Activated CD4-positive, alpha-beta T cell treated with anti-CD3 and anti-CD28 coated beads, Interleukin-2, amount 50 U/mL, for 4 hours (primary cell): ENCODE measurements around the gene KIF13A.
"Not testable (repeated sequence)": the region's sequence is repeated elsewhere in the genome, so short reads cannot be mapped to it uniquely, and the experiment has no call there.

Source experiments
- DNase-seq, 2 experiments: peaks; one replicate each; pipeline ENCODE4 v3.0.0-alpha.2; 2020

KIF13A gene

DNA sequence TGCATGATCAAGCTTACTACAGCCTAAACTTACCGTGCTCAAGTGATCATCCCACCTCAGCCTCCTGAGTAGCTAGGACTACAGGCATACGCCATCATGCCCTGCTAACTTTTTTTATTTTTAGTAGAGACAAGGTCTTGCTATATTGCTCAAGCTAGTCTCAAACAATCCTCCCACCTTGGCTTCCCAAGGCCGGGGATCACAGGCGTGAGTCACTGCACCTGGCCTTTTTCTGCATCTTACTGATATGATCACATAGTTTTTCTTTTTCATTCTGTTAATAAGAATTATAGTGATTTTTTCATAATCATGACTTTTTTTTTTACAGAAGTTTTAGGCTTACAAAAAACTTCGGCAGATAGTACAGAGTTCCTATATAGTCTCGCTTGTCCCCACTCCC is 93.2 kb downstream of the KIF13A start:
- DNase-seq, result no peak

GRCh38 chr6:17892097-17892686 is 95.2 kb downstream of the KIF13A start:
- no peak for DNase-seq

DNA sequence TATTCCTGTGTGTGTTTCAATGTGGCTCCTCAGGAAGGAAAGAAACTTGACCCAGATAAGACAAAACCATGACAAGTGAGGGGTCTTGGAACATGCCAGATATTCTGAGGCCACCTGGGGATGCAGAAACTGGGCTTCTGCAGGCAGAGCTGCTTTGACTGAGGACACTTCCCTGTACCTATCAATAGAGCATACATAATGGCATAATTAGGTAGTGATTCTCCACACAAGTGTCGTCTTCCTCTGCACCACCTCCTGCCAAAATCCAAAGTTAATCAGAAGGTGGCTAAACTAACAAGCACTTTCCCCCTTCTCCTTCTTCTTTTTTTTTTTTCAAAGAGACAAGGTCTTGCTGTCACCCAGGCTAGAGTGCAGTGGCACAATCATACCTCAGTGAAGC is 97.1 kb downstream of the KIF13A start:
- DNase-seq, result no peak

- DNase-seq, result not testable (repeated sequence)
Observed at GRCh38 chr6:17889777-17890176, 97.7 kb downstream of the KIF13A start.

GRCh38 chr6:17886891-17887290 is 100.5 kb downstream of the KIF13A start:
- no peak for DNase-seq

GRCh38 chr6:17885889-17886576 is 101.4 kb downstream of the KIF13A start:
- no peak for DNase-seq

GRCh38 chr6:17884498-17885478 is 102.6 kb downstream of the KIF13A start:
- DNase-seq, result no peak

- DNase-seq, result no peak
Observed at GRCh38 chr6:17883665-17884497, 103.6 kb downstream of the KIF13A start.

GRCh38 chr6:17881085-17881858 is 106.2 kb downstream of the KIF13A start:
- no peak for DNase-seq

DNA sequence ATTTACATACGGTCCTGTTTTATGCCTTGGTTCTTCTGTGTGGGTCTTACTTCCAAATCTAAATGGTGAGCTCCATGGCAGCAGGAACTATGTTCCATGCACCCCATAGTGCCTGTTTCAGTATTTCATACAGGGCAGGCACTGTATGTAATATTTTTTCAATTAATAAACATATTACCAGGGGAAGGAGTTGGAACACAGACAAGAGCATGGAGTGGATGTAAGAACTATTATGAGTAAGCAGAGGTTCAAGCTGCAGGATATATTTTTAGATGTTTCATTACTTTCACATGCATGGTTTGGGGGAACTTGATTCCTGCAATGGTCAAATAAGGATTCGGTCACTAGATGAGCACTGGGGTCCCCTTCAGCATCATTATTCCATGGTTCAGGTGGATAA is 108.3 kb downstream of the KIF13A start:
- DNase-seq, result no peak

DNA sequence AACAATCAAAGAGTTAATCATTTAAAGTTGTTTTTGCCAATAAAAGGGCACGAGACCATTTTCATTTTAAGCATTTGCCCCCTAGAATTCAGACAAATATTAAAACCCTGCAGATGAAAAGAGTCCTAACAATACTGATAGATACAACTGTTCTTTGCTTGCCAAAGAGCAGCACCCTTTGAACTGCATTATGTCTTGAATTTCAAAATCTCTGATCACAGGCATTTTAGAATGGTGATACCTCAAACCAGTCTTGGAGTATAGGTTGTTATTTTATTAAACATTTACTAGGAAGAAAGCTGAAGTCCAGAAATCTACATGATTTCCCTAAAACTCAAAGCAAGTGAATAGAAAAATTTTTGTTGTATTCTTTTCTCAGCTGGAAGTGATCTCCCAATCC is 108.7 kb downstream of the KIF13A start:
- DNase-seq, result no peak

GRCh38 chr6:17877895-17878440 is 109.5 kb downstream of the KIF13A start:
- DNase-seq, result no peak

DNA sequence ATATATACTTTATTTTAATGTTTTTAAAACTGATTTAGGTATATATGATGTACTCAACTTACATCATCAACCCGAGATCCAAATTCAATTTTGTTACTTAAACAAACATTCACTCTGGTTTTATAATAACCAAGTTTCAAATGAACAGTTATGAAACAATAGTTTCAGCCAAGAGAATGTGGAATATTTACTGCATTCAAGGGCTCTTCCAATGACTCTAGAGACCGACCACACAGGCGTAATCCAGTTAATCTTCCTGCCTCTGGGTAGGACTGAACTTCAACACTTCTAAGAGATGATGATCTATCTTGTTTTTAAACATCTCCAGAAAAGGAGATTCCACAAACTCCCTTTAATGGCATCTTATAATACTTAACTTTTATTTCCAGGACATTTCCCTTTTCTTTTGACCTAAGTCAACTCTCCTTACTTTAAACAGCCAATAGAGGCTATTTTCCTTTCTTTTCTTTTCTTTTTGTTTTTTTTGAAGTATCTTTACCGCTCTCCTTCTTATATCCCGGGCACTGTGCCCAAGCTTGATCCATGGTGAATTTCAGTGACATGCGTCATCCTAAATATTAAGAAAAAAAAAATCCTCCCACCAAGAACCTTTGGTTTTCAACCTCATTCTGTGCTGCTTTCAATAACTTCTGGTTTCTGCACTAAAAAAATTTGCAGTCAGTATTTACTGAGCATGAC is 110.1 kb downstream of the KIF13A start:
- no peak for DNase-seq

GRCh38 chr6:17874753-17875152 is 112.7 kb downstream of the KIF13A start:
- no peak for DNase-seq

GRCh38 chr6:17872908-17873307 is 114.5 kb downstream of the KIF13A start:
- DNase-seq, result no peak

DNA sequence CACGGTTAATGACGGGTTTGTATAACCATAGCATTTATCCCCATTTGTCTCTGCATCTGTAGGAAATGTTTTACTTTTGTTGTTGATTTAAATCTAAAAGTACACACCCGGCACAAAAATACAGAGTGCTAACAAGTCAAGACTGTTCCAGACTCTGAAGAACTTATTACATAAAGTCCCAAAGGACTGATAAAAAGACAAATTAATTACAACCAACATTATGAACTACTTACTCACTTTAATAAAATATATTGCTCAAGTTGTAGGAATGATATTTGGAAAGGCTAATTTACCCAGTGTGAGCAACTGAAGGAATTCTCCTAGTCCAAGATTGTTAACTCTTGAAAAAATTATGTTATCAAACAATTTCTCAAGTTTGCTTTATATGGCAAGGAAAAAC is 115.6 kb downstream of the KIF13A start:
- no peak for DNase-seq

GRCh38 chr6:17871189-17871519 is 116.3 kb downstream of the KIF13A start:
- DNase-seq, result no peak

DNA sequence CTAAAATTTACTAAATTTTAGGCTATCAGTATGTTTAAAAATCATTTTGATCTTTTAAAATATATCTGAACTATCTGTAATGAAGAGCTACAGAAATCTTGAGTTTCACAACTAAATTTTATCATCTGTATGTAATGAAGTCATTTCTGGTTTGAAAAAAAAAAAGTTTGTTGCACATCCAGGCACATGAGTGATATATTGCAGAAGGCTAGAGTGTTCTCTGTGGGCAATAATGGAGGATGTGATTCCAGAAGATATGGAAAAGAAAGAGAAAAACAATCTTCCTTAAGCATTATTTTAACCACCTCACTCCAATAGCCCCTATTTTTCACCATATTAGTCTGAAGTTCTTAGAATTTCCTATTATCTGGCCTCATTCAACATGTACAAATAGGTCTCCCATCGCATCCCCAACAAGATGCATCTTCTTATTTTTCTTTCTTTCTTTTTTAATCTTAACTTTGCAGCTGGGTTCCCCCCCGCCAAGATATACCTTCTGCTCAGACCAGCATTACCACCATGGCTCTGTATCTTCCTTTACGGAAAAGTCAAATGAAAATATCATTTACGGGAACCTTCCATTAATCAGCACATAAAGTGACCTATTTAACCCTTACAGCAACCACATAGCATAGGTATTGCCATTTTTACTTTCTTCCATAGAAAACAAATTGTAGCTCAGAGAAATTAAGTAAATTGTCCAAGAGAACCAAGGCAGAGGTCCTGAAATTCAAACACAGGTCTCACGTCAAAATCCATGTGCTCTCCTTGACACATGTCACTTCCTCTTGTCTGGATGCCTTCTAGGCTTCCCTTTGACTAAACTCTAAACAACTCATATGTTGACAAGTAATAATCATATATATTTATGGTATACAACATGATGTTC is 116.9 kb downstream of the KIF13A start:
- DNase-seq, result no peak

DNA sequence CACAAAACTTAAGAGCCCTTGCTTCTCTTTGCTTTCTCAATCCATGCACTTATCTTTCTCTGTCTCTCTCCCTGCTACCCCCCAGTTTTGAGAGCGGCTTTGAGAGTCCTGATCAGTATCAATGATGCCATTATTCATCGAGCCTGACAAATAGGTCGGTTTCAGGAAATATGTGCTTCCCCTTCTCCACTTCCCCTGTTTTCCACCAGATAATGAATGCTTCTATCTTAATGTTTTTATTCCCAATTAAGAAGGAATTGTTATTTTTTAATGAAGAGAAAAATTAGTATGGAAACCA is 117.7 kb downstream of the KIF13A start:
- DNase-seq, result no peak

DNA sequence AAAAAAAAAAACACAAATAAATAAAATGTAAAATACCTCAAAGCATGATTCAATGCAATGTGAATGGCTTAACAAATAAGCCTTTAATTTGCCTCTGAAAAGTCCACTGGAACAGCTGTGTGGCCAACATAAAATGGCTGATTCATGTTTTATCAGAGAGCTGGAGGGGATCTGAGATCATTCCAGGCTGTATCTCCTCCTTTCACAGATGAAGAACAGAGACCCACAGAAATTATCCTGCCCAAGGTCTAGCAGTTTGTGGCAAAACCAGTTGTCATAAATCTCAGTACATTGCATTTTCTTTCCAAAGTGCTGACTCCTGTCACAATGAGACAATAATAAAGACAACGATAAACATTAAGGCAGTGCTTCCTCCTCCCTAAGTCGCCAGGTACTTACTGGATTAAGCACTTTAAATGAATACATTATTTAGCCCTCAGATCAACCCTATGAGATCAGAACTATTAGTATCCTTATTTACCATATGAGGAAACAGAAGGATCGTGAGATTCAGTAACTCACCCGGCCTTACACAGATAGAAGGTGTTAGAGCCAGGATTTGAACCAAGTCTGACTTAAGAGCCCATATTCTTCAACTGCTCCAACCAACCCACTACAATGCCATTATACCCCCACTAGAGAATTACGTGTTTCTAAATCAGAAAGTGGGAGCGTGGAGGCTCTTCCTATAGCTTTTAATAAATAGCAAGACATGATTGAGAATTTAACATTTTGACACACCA is 118.3 kb downstream of the KIF13A start:
- no peak for DNase-seq
